Breast epithelium (tissue), 4 donors: ENCODE measurements around the gene UQCC5. TPM values are rescaled to one million over a fixed set of nuclear protein-coding genes. Genes with fewer than 3 reads are reported as not detected.

ENCODE experiments used
- DNase-seq, 2 donors: peaks; one replicate each; pipeline ENCODE4 v3.0.0-alpha.2; 2019; ENCODE audit warnings: low spot score in 2 of 2
- H3K27ac ChIP-seq, 2 donors: fragments of 200-600 bp; sonication (generic) in 1 of 2; one replicate each; pipeline ENCODE4 v1.5.1; 2016 to 2019; ENCODE audit warnings: mild to moderate bottlenecking in 1 of 2
- H3K27me3 ChIP-seq, 2 donors: fragments of 200-600 bp; sonication (generic) in 1 of 2; one replicate each; pipeline versions ENCODE4 v1.5.1 to v1.6.0; 2017 to 2019; ENCODE audit warnings: control low read depth in 1 of 2, mild to moderate bottlenecking in 1 of 2
- H3K36me3 ChIP-seq: fragments of 200-600 bp; one replicate; pipeline ENCODE4 v1.5.1; 2019
- H3K4me1 ChIP-seq, 2 donors: fragments of 200-600 bp; sonication (generic); one replicate each; pipeline ENCODE4 v1.5.1; 2016 to 2019; ENCODE audit warnings: control low read depth in 1 of 2
- H3K4me3 ChIP-seq, 3 donors: fragments of 200-600 bp; sonication (generic); 1 replicate in 2 of 3; 2 replicates in 1 of 3; pipeline ENCODE4 v1.5.1; 2016 to 2019; ENCODE audit warnings: mild to moderate bottlenecking in 3 of 3, moderate library complexity in 2 of 3
- H3K9me3 ChIP-seq, 2 donors: fragments of 200-600 bp; sonication (generic) in 1 of 2; one replicate each; pipeline ENCODE4 v1.5.1; 2016 to 2019; ENCODE audit warnings: control low read depth in 1 of 2
- CTCF ChIP-seq, 3 donors: fragments of 450-650 bp; IDR thresholded peaks; one replicate each; pipeline ENCODE4 v1.5.1; 2016 to 2017; ENCODE audit warnings: antibody characterized with exemption in 3 of 3, mild to moderate bottlenecking in 3 of 3, moderate library complexity in 3 of 3
- POLR2A ChIP-seq: fragments of 450-650 bp; IDR thresholded peaks from one replicate; pipeline ENCODE4 v1.6.1; 2016; ENCODE audit warnings: antibody characterized with exemption, mild to moderate bottlenecking, moderate library complexity
- POLR2AphosphoS5 ChIP-seq, 3 donors: sonication (generic); formaldehyde crosslinking; IDR thresholded peaks; one replicate each; pipeline ENCODE4 v1.6.1; 2017; ENCODE audit warnings: antibody characterized with exemption in 3 of 3
- intact Hi-C: fragments of 100-400 bp; cut with DNase I; formaldehyde crosslinking; loops from one replicate; pipeline ENCODE4 v1.15.1; 2023; ENCODE audit warnings: low total_unique reads
- total RNA-seq, 3 donors: library from RNA; depleted of rRNA; stranded (reverse); fragments of >200 nt; gene quantifications; one replicate each; pipeline ENCODE4 v1.1.0, GENCODE V29; 2016

UQCC5 gene
- total RNA-seq, 3 donors from 2014 or later: 1.3 to 14.1 (median 1.8) TPM

GRCh38 chr3:52498137-52499054 is 38.0 kb upstream of the UQCC5 start:
- Histone ChIP-seq H3K36me3 (no peaks in the 10 kb centered on the region), H3K9me3 (no peaks in the 10 kb centered on the region), H3K27me3 (no peaks in the 10 kb centered on the region), H3K27ac (peak overlapping the region; percentile 17 to 43), H3K4me1 (no peaks in the 10 kb centered on the region), H3K4me3 (no peak overlapping the region)
- intact Hi-C loops: no loop called here
- no peak for TF ChIP-seq CTCF (IDR thresholded peaks at IDR 0.05)
- no peak for TF ChIP-seq POLR2AphosphoS5 (IDR thresholded peaks at IDR 0.05)
- no peak for TF ChIP-seq POLR2A
- DNase-seq: peak in 1 of 2 donors; percentile 39

- Histone ChIP-seq H3K4me1 (no peaks in the 10 kb centered on the region), H3K4me3 (no peak overlapping the region), H3K27ac (no peak overlapping the region), H3K9me3 (no peaks in the 10 kb centered on the region), H3K27me3 (no peaks in the 10 kb centered on the region), H3K36me3 (no peaks in the 10 kb centered on the region)
- TF ChIP-seq CTCF (IDR thresholded peaks at IDR 0.05): no peak
- no peak for TF ChIP-seq POLR2AphosphoS5 (IDR thresholded peaks at IDR 0.05)
- TF ChIP-seq POLR2A: no peak
- no peak for DNase-seq
- intact Hi-C loops: no loop called here
These were observed 35.4 kb upstream of the UQCC5 start for GRCh38 chr3:52501046-52501445.

- intact Hi-C loops: no loop called here
- Histone ChIP-seq H3K4me3 (no peak overlapping the region), H3K4me1 (no peaks in the 10 kb centered on the region), H3K27ac (no peak overlapping the region), H3K36me3 (no peaks in the 10 kb centered on the region), H3K9me3 (no peaks in the 10 kb centered on the region), H3K27me3 (no peaks in the 10 kb centered on the region)
- DNase-seq: no peak
- TF ChIP-seq POLR2A (no peak), POLR2AphosphoS5 (IDR thresholded peaks at IDR 0.05) (no peak), CTCF (IDR thresholded peaks at IDR 0.05) (no peak)
These were observed 34.4 kb upstream of the UQCC5 start for GRCh38 chr3:52502001-52502400.

DNA sequence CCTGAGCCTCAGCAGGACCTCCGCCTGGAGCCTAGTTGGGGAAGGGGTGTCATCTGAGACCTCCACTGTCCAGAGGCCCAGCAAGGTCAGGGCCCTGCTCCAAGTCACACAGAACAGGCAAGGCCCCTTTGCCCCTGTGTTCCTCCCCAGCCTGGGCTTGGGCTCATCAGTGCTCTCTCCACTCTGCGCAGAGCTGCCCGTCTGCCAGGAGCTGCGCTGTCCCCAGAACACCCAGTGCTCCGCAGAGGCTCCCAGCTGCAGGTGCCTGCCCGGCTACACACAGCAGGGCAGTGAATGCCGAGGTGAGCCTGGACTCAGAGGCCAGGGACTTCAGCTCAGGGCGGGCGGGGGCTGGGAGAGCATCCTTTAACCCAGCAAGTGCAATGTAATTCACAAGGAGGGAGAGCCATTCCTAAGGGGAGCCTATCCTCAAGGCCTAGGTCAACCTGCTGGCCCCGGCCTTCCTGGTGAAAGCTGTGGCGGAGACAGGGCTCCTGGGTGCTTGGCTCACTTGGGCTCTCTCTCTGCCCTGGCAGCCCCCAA is 33.5 kb upstream of the UQCC5 start:
- DNase-seq: no peak
- H3K4me1 ChIP-seq: no peaks in the 10 kb centered on the region
- no peaks in the 10 kb centered on the region for H3K27me3 ChIP-seq
- H3K4me3 ChIP-seq: no peak overlapping the region
- TF ChIP-seq CTCF (IDR thresholded peaks at IDR 0.05) (no peak), POLR2A (no peak), POLR2AphosphoS5 (IDR thresholded peaks at IDR 0.05) (no peak)
- intact Hi-C loops: no loop called here
- no peak overlapping the region for H3K27ac ChIP-seq
- no peaks in the 10 kb centered on the region for H3K9me3 ChIP-seq
- no peaks in the 10 kb centered on the region for H3K36me3 ChIP-seq

DNA sequence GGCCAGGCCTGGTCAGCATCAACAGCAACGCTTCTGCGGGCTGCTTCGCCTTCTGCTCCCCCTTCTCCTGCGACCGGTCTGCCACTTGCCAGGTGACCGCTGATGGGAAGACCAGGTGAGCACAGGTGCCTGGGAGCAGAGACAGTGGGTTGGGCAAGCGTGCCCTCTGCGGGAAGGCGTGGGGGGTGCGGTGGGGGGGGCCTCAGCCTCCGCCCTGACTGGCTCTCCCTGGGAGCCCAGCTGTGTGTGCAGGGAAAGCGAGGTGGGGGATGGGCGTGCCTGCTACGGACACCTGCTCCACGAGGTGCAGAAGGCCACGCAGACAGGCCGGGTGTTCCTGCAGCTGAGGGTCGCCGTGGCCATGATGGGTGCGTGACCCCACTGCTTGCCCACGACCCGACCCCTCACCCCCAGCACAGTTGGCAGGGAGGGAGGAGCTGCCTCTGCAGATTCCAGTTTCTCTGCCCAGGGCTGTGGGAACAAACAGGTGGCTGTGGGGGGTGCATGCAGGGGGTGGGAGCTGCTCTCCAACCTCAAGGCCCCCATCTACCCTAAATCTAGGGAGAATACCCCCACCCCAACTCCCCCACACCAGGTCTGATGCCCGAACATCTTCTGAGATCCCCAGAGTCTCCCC is 32.5 kb upstream of the UQCC5 start:
- DNase-seq: no peak
- H3K36me3 ChIP-seq: no peaks in the 10 kb centered on the region
- H3K9me3 ChIP-seq: no peaks in the 10 kb centered on the region
- no peak overlapping the region for H3K27ac ChIP-seq
- H3K27me3 ChIP-seq: no peaks in the 10 kb centered on the region
- TF ChIP-seq POLR2AphosphoS5 (IDR thresholded peaks at IDR 0.05): no peak
- no peak for TF ChIP-seq CTCF (IDR thresholded peaks at IDR 0.05)
- no peak for TF ChIP-seq POLR2A
- no peak overlapping the region for H3K4me3 ChIP-seq
- no peaks in the 10 kb centered on the region for H3K4me1 ChIP-seq
- intact Hi-C loops: no loop called here
